HepG2 (cell line): ENCODE data around the gene LITAFD. TPM values are rescaled to one million over a fixed set of nuclear protein-coding genes. Genes with fewer than 3 reads are reported as not detected.
A peak's percentile ranks its signal among the peaks of the same experiment; 100 is the strongest.

Experiments used
- CEBPZ ChIP-seq: IDR thresholded peaks from 2 replicates; pipeline ENCODE4 v1.6.1; 2012; ENCODE audit warnings: low read length, improper control_type of control experiment
- EED ChIP-seq: sonication (generic); formaldehyde crosslinking; IDR thresholded peaks from 2 replicates; pipeline ENCODE4 v1.5.0; 2020; ENCODE audit warnings: mild to moderate bottlenecking, missing genetic modification reagents
- FOSL2 ChIP-seq: sonication (generic); formaldehyde crosslinking; IDR thresholded peaks from 2 replicates; pipeline ENCODE4 v1.4.0; 2020; ENCODE audit warnings: missing genetic modification reagents
- FOXA3 ChIP-seq: IDR thresholded peaks from 2 replicates; pipeline ENCODE4 v1.6.1; 2016; ENCODE audit warnings: missing genetic modification reagents, missing compliant biosample characterization
- HOXA5 ChIP-seq: sonication (generic); formaldehyde crosslinking; IDR thresholded peaks from 2 replicates; pipeline ENCODE4 v1.4.0; 2020; ENCODE audit warnings: missing genetic modification reagents
- PTBP1 ChIP-seq: fragments of 200-400 bp; formaldehyde crosslinking; IDR thresholded peaks from 2 replicates; pipeline ENCODE4 v1.6.1; 2018; ENCODE audit warnings: low read length, low read depth; ENCODE audit not compliant: poor library complexity, severe bottlenecking
- SP4 ChIP-seq: sonication (generic); formaldehyde crosslinking; IDR thresholded peaks from 2 replicates; pipeline ENCODE4 v1.8.1; 2023; ENCODE audit warnings: mild to moderate bottlenecking, missing genetic modification reagents
- TEAD3 ChIP-seq: optimal IDR thresholded peaks from 2 replicates; pipeline ENCODE3; 2016; ENCODE audit warnings: borderline replicate concordance
- TFAP4 ChIP-seq: sonication (generic); IDR thresholded peaks from 2 replicates; pipeline ENCODE4 v1.6.1; 2016; ENCODE audit warnings: low read depth, borderline replicate concordance
- ZBTB1 ChIP-seq: sonication (generic); formaldehyde crosslinking; IDR thresholded peaks from 2 replicates; pipeline ENCODE4 v1.4.0; 2020; ENCODE audit warnings: missing genetic modification reagents, borderline replicate concordance
- ZNF142 ChIP-seq: sonication (generic); formaldehyde crosslinking; IDR thresholded peaks from 2 replicates; pipeline ENCODE4 v1.4.0; 2020; ENCODE audit warnings: missing genetic modification reagents
- ZNF280B ChIP-seq: sonication (generic); formaldehyde crosslinking; IDR thresholded peaks from 2 replicates; pipeline ENCODE4 v1.5.0; 2020; ENCODE audit warnings: missing genetic modification reagents, mild to moderate bottlenecking, borderline replicate concordance
- ZNF282 ChIP-seq: fragments of 450-650 bp; IDR thresholded peaks from 2 replicates; pipeline ENCODE4 v1.6.1; 2018; ENCODE audit not compliant: partially characterized antibody
- ZSCAN29 ChIP-seq: sonication (generic); formaldehyde crosslinking; conservative IDR thresholded peaks from 2 replicates; pipeline ENCODE4 v1.4.0; 2020; ENCODE audit warnings: mild to moderate bottlenecking, missing genetic modification reagents
- polyA plus RNA-seq, 8 experiments: library from polyadenylated mRNA; depleted of rRNA in 3 of 8; stranded (reverse) in 7 of 8; unstranded in 1 of 8; fragments of >200 nt; fragmentation: Illumina TruSeq in 4 of 8; extraction: Trizol in 4 of 8; gene quantifications; 2 replicates each; pipeline versions ENCODE4 v1.2.1 to v1.2.3, GENCODE V29; 2011 to 2016; ENCODE audit warnings: low read depth in 4 of 8, missing spikeins in 1 of 8, mixed read lengths in 1 of 8; ENCODE audit not compliant: insufficient read depth in 1 of 8
- total RNA-seq, 5 experiments: library from RNA; depleted of rRNA; stranded (reverse); fragments of >200 nt; fragmentation: Illumina TruSeq; extraction: Trizol; gene quantifications; 2 replicates each; pipeline ENCODE4 v1.2.3, GENCODE V29; 2016; ENCODE audit warnings: low read depth in 1 of 5

LITAFD gene
- total and polyA plus RNA-seq, 2 of the 13 experiments (the other 11 are each of a cell fraction or from before 2014, with no cell fraction given) = not detected

- TF ChIP-seq ZNF280B (CRISPR knock-in tag) (no peak; the same call in 1 of the 2 replicates), FOSL2 (CRISPR knock-in tag) (peak; percentile 44; the same call in 1 of the 2 replicates), ZSCAN29 (CRISPR knock-in tag) (no peak), TEAD3 (CRISPR knock-in tag) (peak; percentile 83), CEBPZ (no peak), HOXA5 (CRISPR knock-in tag) (no peak), ZNF282 (no peak), PTBP1 (no peak), TFAP4 (peak; percentile 99), SP4 (no peak), EED (CRISPR knock-in tag) (no peak), FOXA3 (CRISPR knock-in tag) (peak; percentile 61), ZNF142 (CRISPR knock-in tag) (peak; percentile 32), ZBTB1 (CRISPR knock-in tag) (no peak)
These were observed 15.8 kb upstream of the LITAFD start (continued) for GRCh38 chr16:8866118-8866883.
